BJ (cell line): ENCODE data around the gene EIF4ENIF1. TPM values are rescaled to one million over a fixed set of nuclear protein-coding genes. Genes with fewer than 3 reads are reported as not detected.
"Not testable (repeated sequence)": the region's sequence is repeated elsewhere in the genome, so short reads cannot be mapped to it uniquely, and the experiment has no call there.

Source experiments
- CTCF ChIA-PET: fragments of 350-600 bp; formaldehyde crosslinking; extraction: SDS; loops from one replicate; lab custom pipeline; 2021; ENCODE audit warnings: antibody characterized with exemption, inconsistent platforms; lab: Yijun Ruan, JAX
- POLR2A ChIA-PET: fragments of 300-600 bp; sonication (Branson Sonifier 250); formaldehyde crosslinking; extraction: SDS; loops from one replicate; lab custom pipeline; 2021; ENCODE audit warnings: antibody characterized with exemption; lab: Charles Lee
- DNase-seq: peaks from one replicate; pipeline ENCODE4 v3.0.0-alpha.2; 2011; ENCODE audit warnings: low read depth
- H3K27me3 ChIP-seq: 2 replicates; pipeline ENCODE4 v1.6.0; 2011; ENCODE audit warnings: low read length; ENCODE audit not compliant: control insufficient read depth, insufficient read depth
- H3K36me3 ChIP-seq: 2 replicates; pipeline ENCODE4 v1.5.1; 2011; ENCODE audit warnings: low read length; ENCODE audit not compliant: control insufficient read depth, insufficient read depth
- H3K4me3 ChIP-seq: 2 replicates; pipeline ENCODE4 v1.5.1; 2011; ENCODE audit warnings: low read depth, mild to moderate bottlenecking, control low read depth, low read length
- CTCF ChIP-seq: IDR thresholded peaks from 2 replicates; pipeline ENCODE4 v1.5.1; 2011; ENCODE audit warnings: low read depth, mild to moderate bottlenecking, control low read depth, inconsistent platforms, low read length, moderate library complexity; ENCODE audit not compliant: insufficient read depth
- polyA plus RNA-seq: library from polyadenylated mRNA; depleted of rRNA; stranded (reverse); fragments of >200 nt; gene quantifications from 2 replicates; pipeline ENCODE4 v1.2.3, GENCODE V29; 2011

Gene EIF4ENIF1
- polyA plus RNA-seq, 1 experiment, result 20.4 TPM

- ChIA-PET POLR2A (no interaction called here), CTCF (no interaction called here)
- Histone ChIP-seq H3K27me3 (no peaks in the 10 kb centered on the region), H3K36me3 (no peaks in the 10 kb centered on the region), H3K4me3 (no peak overlapping the region)
- TF ChIP-seq CTCF, result no peak
- no peak for DNase-seq
These were observed 18.9 kb upstream of the EIF4ENIF1 start for GRCh38 chr22:31508536-31508935.

- H3K4me3 ChIP-seq, DNase-seq, H3K27me3 ChIP-seq, POLR2A ChIA-PET, H3K36me3 ChIP-seq: not testable (repeated sequence)
- CTCF ChIA-PET, result interaction anchor here (0.7 kb wide), 1 partner anchor 10 kb away, joined by 3 read pairs; no protein-coding TSS in a partner anchor
These were observed 17.9 kb upstream of the EIF4ENIF1 start for GRCh38 chr22:31507517-31507916.

- Histone ChIP-seq H3K36me3 (no peaks in the 10 kb centered on the region; the same call in 1 of the 2 replicates), H3K4me3 (no peak overlapping the region), H3K27me3 (no peaks in the 10 kb centered on the region)
- POLR2A ChIA-PET, result interaction anchor here (0.5 kb wide), 1 partner anchor 384 kb away, joined by 5 read pairs; no protein-coding TSS in a partner anchor
- no peak for TF ChIP-seq CTCF
- peak; percentile 19 for DNase-seq
- CTCF ChIA-PET, result no interaction called here
These were observed 14.6 kb upstream of the EIF4ENIF1 start for GRCh38 chr22:31504282-31504681.

- POLR2A ChIA-PET, result no interaction called here
- no peak for DNase-seq
- Histone ChIP-seq H3K4me3 (no peak overlapping the region), H3K27me3 (no peaks in the 10 kb centered on the region), H3K36me3 (no peaks in the 10 kb centered on the region; the same call in 1 of the 2 replicates)
- CTCF ChIA-PET, result no interaction called here
- TF ChIP-seq CTCF, result no peak
These were observed 13.7 kb upstream of the EIF4ENIF1 start for GRCh38 chr22:31503211-31503964.

- no peak for TF ChIP-seq CTCF
- no peaks in the 10 kb centered on the region for H3K27me3 ChIP-seq
- no peak overlapping the region for H3K4me3 ChIP-seq
- CTCF ChIA-PET, result no interaction called here
- no peaks in the 10 kb centered on the region; the same call in 1 of the 2 replicates for H3K36me3 ChIP-seq
- DNase-seq, result no peak
- POLR2A ChIA-PET, result no interaction called here
These were observed 12.1 kb upstream of the EIF4ENIF1 start for GRCh38 chr22:31501738-31502137.
